NCI-H1105 (cell line): ENCODE results near the gene DMKN.

Source experiments
- DNase-seq: peaks from one replicate; lab custom pipeline; 2025; lab: John Stamatoyannopoulos, UW

Gene DMKN

GRCh38 chr19:35513628-35514281, at the start of gene DMKN:
DMKN (minus strand) TSS chr19:35513649; CDS start chr19:35513475, 174 bp downstream.
- DNase-seq = no peak

GRCh38 chr19:35562776-35563175, 49.3 kb upstream of the DMKN start:
- DNase-seq = no peak

- DNase-seq = no peak
Measured at GRCh38 chr19:35562336-35562735, 48.9 kb upstream of the DMKN start.

GRCh38 chr19:35561436-35561835, 48.0 kb upstream of the DMKN start:
- no peak for DNase-seq

- no peak for DNase-seq
Measured at GRCh38 chr19:35560677-35561076, 47.2 kb upstream of the DMKN start.

DNA sequence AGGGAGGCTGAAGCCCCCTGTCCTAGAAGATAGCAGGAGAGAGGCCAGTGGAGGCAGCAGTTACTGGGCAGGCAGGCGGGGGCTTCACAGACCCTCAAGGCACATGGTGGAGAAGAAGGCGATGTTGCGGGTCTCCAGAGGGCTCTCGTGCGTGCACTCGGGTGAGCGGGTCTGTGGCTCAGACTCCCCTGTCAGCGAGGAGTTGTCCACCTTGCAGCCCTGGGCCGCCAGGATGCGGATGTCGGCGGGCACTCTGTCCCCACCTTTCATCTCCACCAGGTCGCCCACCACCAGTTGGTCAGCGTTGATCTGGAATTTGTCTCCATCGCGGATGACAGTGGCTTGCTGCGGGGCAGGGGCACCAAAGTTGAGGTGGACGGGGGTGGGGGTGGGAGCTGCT, 46.8 kb upstream of the DMKN start:
- DNase-seq = no peak

GRCh38 chr19:35559781-35560180, 46.3 kb upstream of the DMKN start:
- DNase-seq = no peak

- no peak for DNase-seq
Measured at GRCh38 chr19:35559281-35559659, 45.8 kb upstream of the DMKN start.

GRCh38 chr19:35558400-35559280, 45.2 kb upstream of the DMKN start:
- no peak for DNase-seq

DNA sequence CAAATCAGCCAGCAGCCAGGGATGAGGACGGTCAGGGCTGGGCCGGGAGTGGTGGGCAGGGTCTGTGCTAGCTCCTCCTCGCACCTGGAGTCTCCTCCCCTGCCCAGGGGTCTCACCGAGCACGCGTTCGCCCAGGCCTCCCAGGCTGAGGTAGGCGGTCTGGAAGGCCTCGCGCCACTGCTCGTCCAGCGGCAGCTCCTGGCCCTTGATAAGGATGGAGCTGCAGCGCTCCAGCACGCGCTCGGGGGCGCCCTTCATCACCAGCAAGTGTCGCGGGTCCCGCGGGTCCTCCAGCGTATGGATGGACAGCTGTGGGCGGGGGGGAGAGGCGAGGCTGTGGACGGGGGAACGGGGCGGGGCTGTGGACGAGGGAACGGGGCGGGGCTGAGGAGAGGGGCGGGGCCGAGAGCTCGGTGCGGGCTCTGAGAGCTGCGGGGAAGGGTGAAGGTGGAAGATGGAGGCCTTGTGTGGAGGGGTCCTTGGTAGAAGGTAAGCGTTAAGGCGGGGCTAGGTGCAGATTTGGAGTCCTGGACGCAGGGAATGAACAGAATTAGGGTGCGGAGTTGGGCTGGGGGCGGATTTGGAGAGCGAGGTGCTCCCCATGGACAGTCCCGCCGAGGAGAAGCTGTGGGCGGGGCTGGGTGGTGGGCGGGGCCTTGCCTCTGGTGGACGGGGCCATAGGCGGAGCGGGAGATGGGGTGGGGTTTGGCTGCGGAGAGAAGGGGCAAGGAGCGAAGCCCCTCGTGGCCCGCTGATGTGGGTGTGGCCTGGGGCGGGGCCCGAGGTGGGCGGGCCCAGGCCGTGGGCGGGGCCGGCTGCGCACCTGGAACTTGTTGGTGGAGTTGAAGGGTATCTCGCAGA, 44.3 kb upstream of the DMKN start:
- no peak for DNase-seq

DNA sequence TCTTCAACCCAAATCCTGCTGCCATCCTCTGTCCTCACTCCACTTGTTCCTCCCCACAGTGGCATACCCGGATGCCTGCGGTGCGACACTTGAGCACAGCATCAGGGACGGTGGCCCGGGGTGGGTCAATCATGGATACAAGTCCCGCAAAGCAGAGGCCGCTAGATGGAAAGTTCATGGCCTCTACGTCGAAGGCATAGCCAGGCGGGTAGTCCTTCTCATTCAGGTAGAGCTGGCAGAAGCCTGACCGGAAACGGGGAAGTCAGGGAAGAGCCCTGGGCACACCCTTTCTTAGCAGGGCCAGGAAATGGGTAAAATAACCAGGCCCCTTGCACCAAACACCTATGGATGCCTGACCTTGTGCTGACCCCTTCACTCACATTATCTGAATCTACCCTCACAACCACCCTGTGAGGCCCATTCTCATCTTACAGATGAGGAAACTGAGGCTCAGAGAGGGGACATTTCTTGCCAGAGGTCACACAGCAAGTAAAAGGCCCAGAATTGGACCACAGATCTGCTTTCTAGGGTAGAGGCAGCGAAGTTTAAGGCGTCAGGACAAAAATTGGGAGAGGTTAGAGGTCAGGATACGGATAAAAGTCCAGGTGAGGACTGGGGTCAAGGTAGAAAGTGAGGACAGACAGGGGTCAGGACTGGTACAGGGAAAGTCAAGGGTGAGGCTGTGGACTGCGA, 43.5 kb upstream of the DMKN start:
- no peak for DNase-seq

GRCh38 chr19:35556025-35556590, 42.7 kb upstream of the DMKN start:
- DNase-seq = no peak

- no peak for DNase-seq
Measured at GRCh38 chr19:35555301-35556005, 42.0 kb upstream of the DMKN start.

DNA sequence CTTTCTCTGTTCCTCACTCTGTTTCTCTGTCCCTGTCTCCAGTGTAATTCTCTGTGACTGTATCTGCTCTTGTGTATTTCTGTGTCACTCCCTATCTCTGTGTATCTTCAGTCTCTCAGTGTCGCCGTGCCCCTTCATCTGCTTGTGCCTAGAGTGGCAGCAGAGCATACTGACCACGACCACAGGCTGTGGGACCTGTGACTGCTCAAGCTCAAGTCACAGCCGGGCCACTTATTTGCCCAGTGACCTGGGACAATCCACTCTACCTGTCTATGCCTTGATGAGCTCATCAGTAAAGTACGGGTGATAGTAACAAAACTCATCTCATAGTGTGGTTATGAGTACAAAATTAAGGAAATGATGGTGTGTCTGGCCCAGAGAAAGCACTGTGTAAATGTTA, 40.6 kb upstream of the DMKN start:
- no peak for DNase-seq

GRCh38 chr19:35553385-35554000, 40.0 kb upstream of the DMKN start:
- no peak for DNase-seq

DNA sequence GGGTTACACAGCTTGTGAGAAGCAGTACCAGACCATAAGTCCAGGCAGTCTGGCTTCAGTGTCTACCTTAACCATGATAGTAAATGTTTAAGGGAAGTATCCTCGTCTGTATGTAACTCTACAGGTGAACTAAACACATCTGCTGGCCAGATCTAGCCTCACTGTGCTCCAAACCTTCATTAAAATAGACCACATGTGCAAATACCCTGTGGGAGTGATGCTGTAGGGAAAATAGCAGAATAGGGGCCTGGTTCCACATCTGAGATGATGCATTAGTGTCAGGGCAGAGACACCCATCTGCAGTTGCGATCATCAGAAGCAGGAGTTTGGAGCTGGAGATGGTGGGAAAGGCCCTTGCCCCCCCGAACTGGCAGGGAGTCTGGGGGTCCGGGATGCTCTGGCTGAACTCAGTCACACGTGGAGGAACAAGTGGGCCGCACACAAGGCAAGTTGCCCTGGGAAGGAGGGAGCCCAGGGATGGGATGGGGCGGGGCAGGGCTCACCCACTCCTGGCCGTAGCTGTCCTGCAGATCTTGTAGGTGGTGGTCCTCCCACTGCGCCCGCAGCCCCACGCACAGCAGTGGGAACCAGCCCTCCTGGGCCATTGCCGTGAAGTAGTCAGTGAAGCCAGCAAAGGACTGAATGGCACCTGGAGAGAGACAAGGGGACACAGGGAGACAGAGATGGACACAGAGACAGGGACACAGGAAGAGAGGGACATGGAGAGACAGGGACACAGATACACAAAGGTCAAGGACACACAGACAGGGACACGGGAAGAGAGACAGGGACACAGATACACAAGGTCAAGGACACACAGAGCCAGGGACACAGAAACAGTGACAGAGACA, 39.3 kb upstream of the DMKN start:
- DNase-seq = no peak

GRCh38 chr19:35551091-35551810, 37.8 kb upstream of the DMKN start:
- DNase-seq = no peak

DNA sequence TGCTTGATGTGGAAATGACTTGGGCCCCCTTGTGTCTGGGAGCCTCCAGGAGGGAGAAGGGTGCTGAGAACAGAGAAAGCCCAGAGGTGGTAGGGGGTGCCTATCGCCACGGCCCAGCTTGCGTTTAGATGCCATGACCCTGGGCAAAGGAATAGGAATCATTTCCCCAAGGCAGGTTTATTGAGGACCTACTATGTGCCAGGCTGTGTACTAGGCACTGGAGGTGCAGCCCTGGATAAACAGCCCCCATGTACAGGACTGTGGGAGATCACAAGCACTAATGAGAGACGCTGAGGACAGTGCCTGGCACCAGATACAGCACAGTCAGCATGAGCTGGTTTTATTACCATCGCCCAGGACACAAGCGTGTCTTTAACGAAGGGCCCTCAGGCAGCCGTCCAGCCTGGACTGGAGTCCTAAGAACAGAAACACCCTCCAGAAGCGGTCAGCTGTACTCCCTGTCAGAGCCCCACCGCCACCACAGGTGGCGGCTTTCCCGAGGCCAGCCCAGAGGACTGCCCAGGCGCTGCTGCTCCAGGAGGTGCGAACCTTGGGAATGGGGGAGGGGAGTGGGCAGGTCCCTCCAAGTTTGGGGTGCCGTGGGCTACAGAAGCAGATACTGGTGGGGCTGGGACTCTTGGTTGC, 36.6 kb upstream of the DMKN start:
- no peak for DNase-seq
